OCI-LY3 (cell line): ENCODE data around the gene LIX1L.

Experiments
- EZH2phosphoT487 ChIP-seq: fragments of 200-600 bp; shearing (Covaris generic); IDR thresholded peaks from 2 replicates; pipeline ENCODE4 v1.6.1; 2018; ENCODE audit warnings: antibody characterized with exemption, mixed run types, low read depth
- TF ChIP-seq, protein P1 (sequence below): fragments of 200-600, 300-600 bp; sonication (generic); IDR thresholded peaks from 2 replicates; pipeline ENCODE4 v1.5.1; 2014; ENCODE audit warnings: antibody characterized with exemption, low read length, low read depth

DNA sequence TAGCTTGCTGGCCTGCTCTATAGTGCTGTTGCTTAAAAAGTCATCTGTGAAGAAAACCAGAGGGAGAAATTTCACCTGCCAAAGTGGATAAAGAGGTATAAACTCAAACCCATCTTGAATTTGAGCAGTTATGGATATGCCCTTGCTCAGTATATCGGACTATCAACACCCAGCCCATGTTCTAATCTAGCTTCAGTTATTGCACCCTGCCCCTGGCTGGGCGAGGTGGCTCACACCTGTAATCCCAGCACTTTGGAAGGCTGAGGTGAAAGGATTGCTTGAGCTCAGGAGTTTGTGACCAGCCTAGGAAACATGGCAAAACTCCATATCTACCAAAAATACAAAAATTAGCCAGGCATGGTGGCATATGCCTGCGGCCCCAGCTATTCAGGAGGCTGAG is 13.3 kb downstream of the LIX1L start:
- TF ChIP-seq, protein P1, sequence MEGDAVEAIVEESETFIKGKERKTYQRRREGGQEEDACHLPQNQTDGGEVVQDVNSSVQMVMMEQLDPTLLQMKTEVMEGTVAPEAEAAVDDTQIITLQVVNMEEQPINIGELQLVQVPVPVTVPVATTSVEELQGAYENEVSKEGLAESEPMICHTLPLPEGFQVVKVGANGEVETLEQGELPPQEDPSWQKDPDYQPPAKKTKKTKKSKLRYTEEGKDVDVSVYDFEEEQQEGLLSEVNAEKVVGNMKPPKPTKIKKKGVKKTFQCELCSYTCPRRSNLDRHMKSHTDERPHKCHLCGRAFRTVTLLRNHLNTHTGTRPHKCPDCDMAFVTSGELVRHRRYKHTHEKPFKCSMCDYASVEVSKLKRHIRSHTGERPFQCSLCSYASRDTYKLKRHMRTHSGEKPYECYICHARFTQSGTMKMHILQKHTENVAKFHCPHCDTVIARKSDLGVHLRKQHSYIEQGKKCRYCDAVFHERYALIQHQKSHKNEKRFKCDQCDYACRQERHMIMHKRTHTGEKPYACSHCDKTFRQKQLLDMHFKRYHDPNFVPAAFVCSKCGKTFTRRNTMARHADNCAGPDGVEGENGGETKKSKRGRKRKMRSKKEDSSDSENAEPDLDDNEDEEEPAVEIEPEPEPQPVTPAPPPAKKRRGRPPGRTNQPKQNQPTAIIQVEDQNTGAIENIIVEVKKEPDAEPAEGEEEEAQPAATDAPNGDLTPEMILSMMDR: no peak
- TF ChIP-seq EZH2phosphoT487: no peak
